A549 (cell line): ENCODE measurements around the gene TMEM205.
"Not testable (repeated sequence)": the region's sequence is repeated elsewhere in the genome, so short reads cannot be mapped to it uniquely, and the experiment has no call there.

ENCODE experiments used
- CBX2 ChIP-seq: fragments of 200-600 bp; sonication (generic); IDR thresholded peaks from 2 replicates; pipeline ENCODE4 v1.6.1; 2016; ENCODE audit warnings: low read depth, mild to moderate bottlenecking, borderline replicate concordance
- CTCF ChIP-seq: fragments of >200 bp; sonication (Bioruptor Twin); formaldehyde crosslinking; IDR thresholded peaks from 3 replicates; pipeline ENCODE4 v1.5.1; 2016
- EHF ChIP-seq: fragments of 250-450 bp; sonication (Bioruptor Pico); IDR thresholded peaks from 2 replicates; pipeline ENCODE4 v1.5.0; 2020; ENCODE audit warnings: mild to moderate bottlenecking
- ELK1 ChIP-seq: fragments of 150-350 bp; IDR thresholded peaks from 2 replicates; pipeline ENCODE4 v1.6.1; 2014; ENCODE audit warnings: low read depth, mild to moderate bottlenecking, low read length
- HDAC2 ChIP-seq: fragments of 200-600 bp; sonication (generic); IDR thresholded peaks from 2 replicates; pipeline ENCODE4 v1.6.1; 2016
- HEYL ChIP-seq: fragments of 250-450 bp; sonication (Bioruptor Pico); IDR thresholded peaks from 2 replicates; pipeline ENCODE4 v1.8.0; 2021; ENCODE audit warnings: mild to moderate bottlenecking, moderate library complexity
- HMGXB4 ChIP-seq: fragments of 250-450 bp; sonication (Bioruptor Pico); IDR thresholded peaks from 2 replicates; pipeline ENCODE4 v1.5.0; 2021; ENCODE audit warnings: mild to moderate bottlenecking, moderate library complexity, borderline replicate concordance
- MAX ChIP-seq: IDR thresholded peaks from 2 replicates; pipeline ENCODE4 v1.6.1; 2012
- MAZ ChIP-seq: fragments of 150-350 bp; IDR thresholded peaks from 2 replicates; pipeline ENCODE4 v1.6.1; 2014; ENCODE audit warnings: antibody characterized with exemption, low read depth, low read length, borderline replicate concordance
- MYC ChIP-seq: IDR thresholded peaks from 2 replicates; pipeline ENCODE4 v1.6.1; 2012; ENCODE audit warnings: mild to moderate bottlenecking, inconsistent platforms, low read length, improper control_type of control experiment, borderline replicate concordance
- NR3C1 ChIP-seq: fragments of >200 bp; sonication (Bioruptor Twin); formaldehyde crosslinking; IDR thresholded peaks from 3 replicates; pipeline ENCODE4 v1.6.1; 2017
- POLR2A ChIP-seq: IDR thresholded peaks from 2 replicates; pipeline ENCODE4 v1.6.1; 2012; ENCODE audit warnings: mild to moderate bottlenecking, low read length
- RNF2 ChIP-seq: fragments of 200-600 bp; sonication (generic); IDR thresholded peaks from 2 replicates; pipeline ENCODE4 v1.6.1; 2016; ENCODE audit warnings: low read depth, mild to moderate bottlenecking, antibody characterized with exemption, moderate library complexity, borderline replicate concordance
- SMC3 ChIP-seq: fragments of >200 bp; sonication (Bioruptor Twin); formaldehyde crosslinking; IDR thresholded peaks from 3 replicates; pipeline ENCODE4 v1.6.1; 2018; ENCODE audit warnings: inconsistent platforms

GRCh38 chr19:11379269-11379845 is 33.3 kb upstream of the TMEM205 start:
- not testable (repeated sequence) for TF ChIP-seq RNF2; HDAC2; SMC3; HEYL (CRISPR knock-in tag); POLR2A; MAX; CBX2; CTCF; HMGXB4; MAZ; MYC; NR3C1; ELK1; EHF (CRISPR knock-in tag)
